Fibroblast of the aortic adventitia (primary cell): ENCODE results near the gene VAC14. TPM values are rescaled to one million over a fixed set of nuclear protein-coding genes. Genes with fewer than 3 reads are reported as not detected.

Experiments
- DNase-seq: peaks from one replicate; pipeline ENCODE4 v3.0.0-alpha.2; 2010; ENCODE audit warnings: low read depth
- H3K4me3 ChIP-seq: 2 replicates; pipeline ENCODE4 v1.5.1; 2011; ENCODE audit warnings: low read depth, mild to moderate bottlenecking, control low read depth, low read length, moderate library complexity
- CTCF ChIP-seq: IDR thresholded peaks from 2 replicates; pipeline ENCODE4 v1.5.1; 2011; ENCODE audit warnings: mild to moderate bottlenecking, low read length, control low read depth, inconsistent platforms; ENCODE audit not compliant: insufficient read depth
- total RNA-seq: library from RNA; depleted of rRNA; stranded (reverse); fragments of >200 nt; gene quantifications from 2 replicates; pipeline ENCODE4 v1.2.3, GENCODE V29; 2012; ENCODE audit warnings: low replicate concordance

Gene VAC14
- total RNA-seq, 1 donor = 29.7 TPM

- no peak overlapping the region for H3K4me3 ChIP-seq
- no peak for DNase-seq
- no peak for TF ChIP-seq CTCF
Observed at GRCh38 chr16:70683146-70683944, 117.6 kb downstream of the VAC14 start.

GRCh38 chr16:70682239-70683145, 118.5 kb downstream of the VAC14 start:
- no peak overlapping the region for H3K4me3 ChIP-seq
- TF ChIP-seq CTCF = no peak
- DNase-seq = no peak

GRCh38 chr16:70681382-70682238, 119.3 kb downstream of the VAC14 start:
- no peak overlapping the region for H3K4me3 ChIP-seq
- TF ChIP-seq CTCF = no peak
- no peak for DNase-seq

- no peak overlapping the region for H3K4me3 ChIP-seq
- TF ChIP-seq CTCF = no peak
- DNase-seq = no peak
Observed at GRCh38 chr16:70680495-70681381, 120.2 kb downstream of the VAC14 start.

- no peak overlapping the region for H3K4me3 ChIP-seq
- no peak for DNase-seq
- peak; percentile 30 for TF ChIP-seq CTCF
Observed at GRCh38 chr16:70679671-70680494, 121.1 kb downstream of the VAC14 start.
